Colonic mucosa (tissue), 4 donors: ENCODE data around the gene PIEZO2. TPM values are rescaled to one million over a fixed set of nuclear protein-coding genes. Genes with fewer than 3 reads are reported as not detected.

Experiments
- DNase-seq: peaks from one replicate; pipeline ENCODE4 v3.0.0-alpha.2; 2020
- H3K27ac ChIP-seq: fragments of 200-600 bp; one replicate; pipeline ENCODE4 v1.8.0; 2021
- H3K27me3 ChIP-seq: fragments of 200-600 bp; one replicate; pipeline ENCODE4 v1.8.0; 2021
- H3K36me3 ChIP-seq: fragments of 200-600 bp; one replicate; pipeline ENCODE4 v1.8.0; 2021
- H3K4me1 ChIP-seq: fragments of 200-600 bp; one replicate; pipeline ENCODE4 v1.8.0; 2021; ENCODE audit warnings: mild to moderate bottlenecking
- H3K4me3 ChIP-seq: fragments of 200-600 bp; one replicate; pipeline ENCODE4 v1.8.0; 2021
- H3K9ac ChIP-seq, 2 donors: one replicate each; pipeline ENCODE4 v1.7.0; 2013; ENCODE audit warnings: control low read depth in 2 of 2, low read depth in 2 of 2, low read length in 2 of 2
- H3K9me3 ChIP-seq: fragments of 200-600 bp; one replicate; pipeline ENCODE4 v1.8.0; 2021
- CTCF ChIP-seq: fragments of 200-600 bp; IDR thresholded peaks from one replicate; pipeline ENCODE4 v1.8.0; 2022; ENCODE audit warnings: antibody characterized with exemption, mild to moderate bottlenecking
- intact Hi-C: fragments of 100-400 bp; cut with DNase I; formaldehyde crosslinking; loops from one replicate; pipeline ENCODE4 v1.14.1; 2022
- total RNA-seq, 2 donors: library from RNA; stranded (reverse); fragmentation: NEBNext Ultra II Directional in 1 of 2; extraction: Animal tissue kit (Norgen Biotek cat#: 25700) in 1 of 2; gene quantifications; one replicate each; pipeline ENCODE4 v1.2.1, GENCODE V29; 2021
- donor health status: healthy.
- donor health status: DM: no; HTN: no; CAD: no.
- donor health status: DM: no; HTN: no; CAD: no.

Gene PIEZO2
- total RNA-seq, 2 donors from 2014 or later, result 0.79 to 4.0 TPM

DNA sequence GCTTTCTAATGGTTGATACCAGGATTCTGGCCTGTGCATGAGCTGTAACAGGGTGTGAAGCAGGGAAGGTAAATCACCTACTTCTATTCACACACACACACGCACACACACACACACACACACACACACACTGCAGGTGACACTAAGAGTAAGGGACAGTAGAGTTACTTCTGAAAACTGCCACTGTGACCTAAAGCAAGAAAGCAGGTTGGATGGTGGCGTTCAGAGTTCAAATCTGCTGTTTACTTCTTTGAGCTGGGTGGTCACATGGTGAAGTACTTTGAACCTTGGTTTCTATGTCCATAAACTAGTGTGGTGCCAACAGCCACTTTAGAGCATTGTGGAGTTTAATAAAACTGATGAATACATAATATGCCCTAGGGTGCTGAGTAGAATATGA, 248.0 kb downstream of the PIEZO2 start:
- Histone ChIP-seq H3K4me3 (no peak overlapping the region), H3K4me1 (no peaks in the 10 kb centered on the region), H3K9ac (no peak overlapping the region), H3K9me3 (no peaks in the 10 kb centered on the region), H3K27me3 (no peaks in the 10 kb centered on the region), H3K36me3 (no peaks in the 10 kb centered on the region), H3K27ac (no peak overlapping the region)
- intact Hi-C loops, result no loop called here
- no peak for DNase-seq
- no peak for TF ChIP-seq CTCF

DNA sequence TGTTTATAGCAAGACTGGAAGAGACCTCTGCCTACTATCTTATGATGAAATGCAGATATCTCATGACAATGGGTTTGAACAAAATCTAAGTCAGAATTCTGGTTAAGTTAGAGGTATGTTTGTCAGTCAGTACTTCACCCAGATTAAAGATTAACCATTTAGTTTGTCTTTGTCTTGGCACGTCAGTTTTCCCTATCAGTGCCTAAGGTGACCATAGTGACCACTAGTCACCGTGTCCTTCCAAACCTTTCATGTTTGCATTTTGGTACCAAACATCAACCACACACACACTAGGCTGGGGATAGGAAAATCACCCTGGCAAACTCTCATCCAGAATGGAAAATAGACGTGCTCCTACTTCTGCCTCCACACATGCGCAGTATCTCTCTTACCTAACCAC, 248.9 kb downstream of the PIEZO2 start:
- Histone ChIP-seq H3K36me3 (no peaks in the 10 kb centered on the region), H3K4me3 (no peak overlapping the region), H3K4me1 (no peaks in the 10 kb centered on the region), H3K27ac (no peak overlapping the region), H3K27me3 (no peaks in the 10 kb centered on the region), H3K9ac (no peak overlapping the region), H3K9me3 (no peaks in the 10 kb centered on the region)
- DNase-seq, result no peak
- no peak for TF ChIP-seq CTCF
- intact Hi-C loops, result no loop called here

DNA sequence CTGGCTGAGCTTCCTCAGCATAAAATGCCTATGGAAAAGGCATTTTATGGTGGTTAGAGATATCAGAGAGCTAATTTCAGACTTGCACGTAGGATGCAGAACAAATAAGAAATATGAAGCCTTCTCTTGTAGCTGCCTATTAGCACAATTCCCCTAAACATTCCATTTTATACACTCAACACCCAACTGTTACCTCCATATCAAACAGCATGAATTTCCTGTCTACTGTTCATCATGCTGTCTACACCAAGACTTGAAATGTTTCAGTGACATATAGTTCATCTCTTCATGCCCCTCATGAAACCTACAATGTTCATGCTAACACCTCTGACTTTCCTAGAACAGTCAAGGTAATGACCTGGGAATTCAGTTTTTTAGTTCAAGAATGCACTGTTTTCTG, 249.9 kb downstream of the PIEZO2 start:
- Histone ChIP-seq H3K36me3 (no peaks in the 10 kb centered on the region), H3K27ac (no peak overlapping the region), H3K27me3 (no peaks in the 10 kb centered on the region), H3K9me3 (no peaks in the 10 kb centered on the region), H3K9ac (no peak overlapping the region), H3K4me1 (no peaks in the 10 kb centered on the region), H3K4me3 (no peak overlapping the region)
- intact Hi-C loops, result no loop called here
- DNase-seq, result no peak
- TF ChIP-seq CTCF, result no peak

DNA sequence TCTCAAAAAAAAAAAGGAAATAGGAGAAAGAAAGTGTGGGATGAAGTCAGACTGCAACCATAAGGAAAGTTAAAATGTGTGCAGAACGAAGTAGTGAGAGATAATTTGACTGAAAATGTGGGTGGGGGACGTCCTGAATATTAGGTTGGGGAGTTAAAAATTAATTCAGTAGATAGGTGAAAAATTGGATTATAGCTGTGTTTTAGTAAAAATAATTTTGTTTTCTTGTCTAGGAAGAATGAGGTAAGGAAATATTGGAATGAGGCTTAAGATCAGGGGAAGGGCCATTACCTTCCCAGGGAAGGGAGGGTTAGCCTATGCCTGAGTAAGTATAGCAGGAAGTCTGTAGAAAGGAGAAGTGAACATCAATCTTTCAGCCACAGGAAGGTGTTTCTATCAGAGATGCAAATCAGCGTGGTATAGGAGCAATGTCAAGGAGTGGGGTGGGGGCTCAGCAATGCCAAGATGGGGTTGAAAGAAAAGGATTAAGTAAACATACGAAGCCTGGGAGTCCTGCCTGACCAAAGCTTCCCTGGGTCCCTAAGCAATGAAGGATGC, 250.9 kb downstream of the PIEZO2 start:
- Histone ChIP-seq H3K9ac (no peak overlapping the region), H3K9me3 (no peaks in the 10 kb centered on the region), H3K4me3 (no peak overlapping the region), H3K27me3 (no peaks in the 10 kb centered on the region), H3K27ac (no peak overlapping the region), H3K36me3 (no peaks in the 10 kb centered on the region), H3K4me1 (no peaks in the 10 kb centered on the region)
- DNase-seq, result no peak
- no peak for TF ChIP-seq CTCF
- intact Hi-C loops, result no loop called here

- Histone ChIP-seq H3K9ac (no peak overlapping the region), H3K9me3 (no peaks in the 10 kb centered on the region), H3K27me3 (no peaks in the 10 kb centered on the region), H3K4me3 (no peak overlapping the region), H3K36me3 (no peaks in the 10 kb centered on the region), H3K4me1 (no peaks in the 10 kb centered on the region), H3K27ac (no peak overlapping the region)
- intact Hi-C loops, result no loop called here
- TF ChIP-seq CTCF, result no peak
- DNase-seq, result no peak
These were observed 252.5 kb downstream of the PIEZO2 start for GRCh38 chr18:10896851-10897250.

DNA sequence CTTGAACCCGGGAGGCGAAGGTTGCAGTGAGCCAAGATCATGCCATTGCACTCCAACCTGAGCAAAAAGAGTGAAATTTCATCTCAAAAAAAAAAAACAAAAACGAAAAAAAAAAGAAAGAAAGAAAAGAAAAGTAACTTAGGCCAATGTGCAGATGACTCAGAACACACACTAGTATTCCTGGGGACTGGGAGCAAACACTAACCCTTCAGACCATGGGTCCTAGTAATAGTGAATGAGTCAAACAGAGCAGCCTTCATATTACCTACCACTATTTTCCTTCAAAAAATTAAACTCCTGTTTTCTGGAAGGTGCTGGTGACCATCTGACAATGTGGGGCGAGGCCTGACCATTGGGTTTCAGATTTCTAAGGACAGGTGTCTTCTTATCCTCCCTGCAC, 253.4 kb downstream of the PIEZO2 start:
- no peak overlapping the region for H3K4me3 ChIP-seq
- H3K27me3 ChIP-seq, result no peaks in the 10 kb centered on the region
- H3K4me1 ChIP-seq, result no peaks in the 10 kb centered on the region
- no peaks in the 10 kb centered on the region for H3K36me3 ChIP-seq
- no peak overlapping the region for H3K27ac ChIP-seq
- no peak for TF ChIP-seq CTCF
- no peaks in the 10 kb centered on the region for H3K9me3 ChIP-seq
- no peak for DNase-seq
- no peak overlapping the region for H3K9ac ChIP-seq
- intact Hi-C loops, result no loop called here
